SK-N-SH (cell line): ENCODE data around the gene C11orf54. TPM values are rescaled to one million over a fixed set of nuclear protein-coding genes. Genes with fewer than 3 reads are reported as not detected.

Source experiments
- CTCF ChIA-PET: fragments of 300-600, 350-600 bp; formaldehyde crosslinking; extraction: SDS; loops from one replicate; lab custom pipeline; 2021; lab: Yijun Ruan, JAX
- POLR2A ChIA-PET: fragments of 350-600 bp; sonication (Branson Sonifier 250); formaldehyde crosslinking; extraction: SDS; loops from one replicate; lab custom pipeline; 2020; ENCODE audit warnings: antibody characterized with exemption, inconsistent platforms; lab: Yijun Ruan, JAX
- DNase-seq: peaks from one replicate; pipeline ENCODE4 v3.0.0; 2012
- H2AFZ ChIP-seq: fragments of 200-600 bp; sonication (generic); 2 replicates; pipeline ENCODE4 v1.8.1; 2016; ENCODE audit warnings: antibody characterized with exemption, mild to moderate bottlenecking, low read depth
- H3F3A ChIP-seq: fragments of 200-600 bp; sonication (generic); replicated peaks from 2 replicates; pipeline ENCODE3; 2016; ENCODE audit warnings: antibody characterized with exemption, mild to moderate bottlenecking; ENCODE audit not compliant: insufficient read depth
- H3K27ac ChIP-seq, 2 experiments: fragments of 200-500 bp in 1 of 2; fragments of 200-600 bp in 1 of 2; sonication (Bioruptor generic) in 1 of 2; sonication (generic), shearing (Covaris generic) in 1 of 2; 2 replicates each; pipeline versions ENCODE4 v1.5.1 to v1.6.1; 2014 to 2016; ENCODE audit warnings: low read depth in 2 of 2, inconsistent platforms in 1 of 2, low read length in 1 of 2, mild to moderate bottlenecking in 1 of 2, mixed read lengths in 1 of 2
- H3K27me3 ChIP-seq: fragments of 200-600 bp; sonication (generic), shearing (Covaris generic); 2 replicates; pipeline ENCODE4 v1.6.1; 2016; ENCODE audit warnings: mixed run types; ENCODE audit not compliant: insufficient read depth
- H3K36me3 ChIP-seq, 2 experiments: fragments of 200-500 bp in 1 of 2; fragments of 200-600 bp in 1 of 2; sonication (Bioruptor generic) in 1 of 2; sonication (generic) in 1 of 2; replicated peaks in 1 of 2; 2 replicates each; pipeline versions ENCODE3 to v1.5.1; 2014 to 2016; ENCODE audit warnings: low read length in 1 of 2, mild to moderate bottlenecking in 1 of 2; ENCODE audit not compliant: insufficient read depth in 2 of 2, control insufficient read depth in 1 of 2
- H3K4me1 ChIP-seq, 2 experiments: fragments of 200-500 bp in 1 of 2; fragments of 200-600 bp in 1 of 2; sonication (Bioruptor generic) in 1 of 2; sonication (generic), shearing (Covaris generic) in 1 of 2; 2 replicates each; pipeline versions ENCODE4 v1.5.1 to v1.6.1; 2014 to 2016; ENCODE audit warnings: low read depth in 1 of 2, low read length in 1 of 2, mixed run types in 1 of 2; ENCODE audit not compliant: insufficient read depth in 2 of 2, control insufficient read depth in 1 of 2
- H3K4me2 ChIP-seq: fragments of 200-600 bp; sonication (generic), shearing (Covaris generic); 2 replicates; pipeline ENCODE4 v1.6.1; 2017; ENCODE audit warnings: mixed run types
- H3K4me3 ChIP-seq, 2 experiments: fragments of 200-500 bp in 1 of 2; fragments of 200-600 bp in 1 of 2; sonication (Bioruptor generic) in 1 of 2; sonication (generic), shearing (Covaris generic) in 1 of 2; 2 replicates each; pipeline versions ENCODE4 v1.5.1 to v1.8.1; 2014 to 2016; ENCODE audit warnings: low read depth in 2 of 2, inconsistent platforms in 1 of 2, low read length in 1 of 2, mild to moderate bottlenecking in 1 of 2, mixed read lengths in 1 of 2, moderate library complexity in 1 of 2
- H3K79me2 ChIP-seq: fragments of 200-600 bp; sonication (generic); 2 replicates; pipeline ENCODE4 v1.8.1; 2017; ENCODE audit warnings: mild to moderate bottlenecking; ENCODE audit not compliant: insufficient read depth
- H3K9ac ChIP-seq: fragments of 200-600 bp; sonication (generic); 2 replicates; pipeline ENCODE4 v1.6.1; 2017; ENCODE audit warnings: mixed run types
- H3K9me2 ChIP-seq: fragments of 200-600 bp; sonication (generic); 2 replicates; pipeline ENCODE4 v1.6.1; 2017; ENCODE audit warnings: mixed run types
- H3K9me3 ChIP-seq: fragments of 200-600 bp; sonication (generic); 2 replicates; pipeline ENCODE4 v1.6.1; 2017; ENCODE audit warnings: mixed run types, mild to moderate bottlenecking, moderate library complexity
- H4K20me1 ChIP-seq: fragments of 200-600 bp; sonication (generic); 2 replicates; pipeline ENCODE4 v1.6.1; 2017; ENCODE audit warnings: mild to moderate bottlenecking, mixed run types; ENCODE audit not compliant: insufficient read depth
- ELF1 ChIP-seq: IDR thresholded peaks from 2 replicates; pipeline ENCODE4 v1.4.0; 2012
- GATA2 ChIP-seq: sonication (generic); formaldehyde crosslinking; IDR thresholded peaks from 2 replicates; pipeline ENCODE4 v1.5.0; 2020; ENCODE audit warnings: mild to moderate bottlenecking, missing genetic modification reagents
- JUND ChIP-seq: IDR thresholded peaks from 2 replicates; pipeline ENCODE4 v1.4.0; 2012
- MAX ChIP-seq: IDR thresholded peaks from 2 replicates; pipeline ENCODE4 v1.4.0; 2012; ENCODE audit warnings: low read depth
- POLR2AphosphoS5 ChIP-seq: IDR thresholded peaks from 2 replicates; pipeline ENCODE4 v1.6.1; 2012; ENCODE audit warnings: low read depth, low read length
- RAD21 ChIP-seq: IDR thresholded peaks from 2 replicates; pipeline ENCODE4 v1.6.1; 2012; ENCODE audit warnings: mild to moderate bottlenecking, low read length
- REST ChIP-seq: IDR thresholded peaks from 2 replicates; pipeline ENCODE4 v1.6.1; 2012; ENCODE audit warnings: mild to moderate bottlenecking, low read depth, low read length, moderate library complexity
- RFX5 ChIP-seq: IDR thresholded peaks from 2 replicates; pipeline ENCODE4 v1.6.1; 2012; ENCODE audit warnings: mild to moderate bottlenecking, improper control_type of control experiment, low read length
- RXRA ChIP-seq: IDR thresholded peaks from 2 replicates; pipeline ENCODE4 v1.4.0; 2012; ENCODE audit warnings: low read depth, mild to moderate bottlenecking, borderline replicate concordance
- SIN3A ChIP-seq: IDR thresholded peaks from 2 replicates; pipeline ENCODE4 v1.6.1; 2012; ENCODE audit warnings: low read depth, mild to moderate bottlenecking, low read length, moderate library complexity, borderline replicate concordance
- TCF12 ChIP-seq: IDR thresholded peaks from 2 replicates; pipeline ENCODE4 v1.4.0; 2012
- TEAD4 ChIP-seq: IDR thresholded peaks from 2 replicates; pipeline ENCODE4 v1.4.0; 2012; ENCODE audit warnings: mild to moderate bottlenecking, borderline replicate concordance; ENCODE audit not compliant: insufficient read depth
- USF1 ChIP-seq: IDR thresholded peaks from 2 replicates; pipeline ENCODE4 v1.4.0; 2012; ENCODE audit warnings: low read depth, borderline replicate concordance
- ZBTB33 ChIP-seq: IDR thresholded peaks from 2 replicates; pipeline ENCODE4 v1.4.0; 2012; ENCODE audit warnings: low read depth, borderline replicate concordance
- WGBS: methylation state at CpG from one replicate; pipeline ENCODE4 v1.1.6; 2017; ENCODE audit warnings: low lambda C conversion rate; 5-methylcytosine and 5-hydroxymethylcytosine counted together
- polyA plus RNA-seq, 3 experiments: library from polyadenylated mRNA; depleted of rRNA; stranded (reverse); fragments of >200 nt; gene quantifications; 2 replicates each; pipeline ENCODE4 v1.2.3, GENCODE V29; 2012

The C11orf54 gene
- polyA plus RNA-seq, 1 of the 3 experiments (the other 2 are of a cell fraction) = 7.7 TPM

- TF ChIP-seq USF1 = no peak
- TF ChIP-seq POLR2AphosphoS5 = no peak
- TF ChIP-seq, all 33 proteins: peak for 0
These were observed 17.4 kb upstream of the C11orf54 start (continued) for GRCh38 chr11:93724089-93724488.

- peak overlapping the region; percentile 28 to 34 for H3K27ac ChIP-seq
- H3K9ac ChIP-seq = no peak overlapping the region
- WGBS = 52% methylated on average over 4 of the region's 4 CpGs
- H2AFZ ChIP-seq = no peak overlapping the region
- CTCF ChIA-PET = interaction anchor here (1.1 to 1.5 kb wide), 2 partner anchors 10 to 19 kb away, joined by 3 read pairs; no protein-coding TSS in a partner anchor
- no peaks in the 10 kb centered on the region for H3K9me2 ChIP-seq
- peaks cover 65% of the 10 kb centered on the region for H3F3A ChIP-seq
- no peak overlapping the region for H3K4me2 ChIP-seq
- H3K27me3 ChIP-seq = no peaks in the 10 kb centered on the region
- no peaks in the 10 kb centered on the region; a peak in 1 of 4 replicates for H3K4me1 ChIP-seq
- peak; percentile 23 for TF ChIP-seq POLR2AphosphoS5
- no peak for TF ChIP-seq ELF1
- no peak for TF ChIP-seq TEAD4
- TF ChIP-seq GATA2 (CRISPR knock-in tag) = no peak
- 0 out of 2 replicates have a peak, but pooled peaks have one; percentile 4 for TF ChIP-seq JUND
- TF ChIP-seq TCF12 = no peak
- TF ChIP-seq MAX = no peak
- TF ChIP-seq RXRA = no peak
- TF ChIP-seq RFX5 = no peak
- TF ChIP-seq RAD21 = no peak
- no peak; the same call in 1 of the 2 replicates for TF ChIP-seq SIN3A
- TF ChIP-seq REST = no peak
- TF ChIP-seq ZBTB33 = no peak
- peaks cover 10% of the 10 kb centered on the region for H3K79me2 ChIP-seq
- H3K9me3 ChIP-seq = no peaks in the 10 kb centered on the region
- DNase-seq = no peak
- H3K36me3 ChIP-seq = peaks cover 80 to 85% of the 10 kb centered on the region in 2 experiments
- POLR2A ChIA-PET = interaction anchor here (0.9 kb wide), 1 partner anchor 13 kb away, joined by 5 read pairs; the partner anchor contains the start of genes C11orf54 and TAF1D
- H4K20me1 ChIP-seq = peaks cover 33% of the 10 kb centered on the region
- no peak overlapping the region for H3K4me3 ChIP-seq
These were observed 13.3 kb upstream of the C11orf54 start for GRCh38 chr11:93727985-93728791.
